HEK293T (cell line): ENCODE results near the gene ZNF746.

Experiments used
- CTCF ChIA-PET: fragments of 350-600 bp; formaldehyde crosslinking; extraction: SDS; loops from one replicate; lab custom pipeline; 2021; ENCODE audit warnings: antibody characterized with exemption, inconsistent platforms; lab: Yijun Ruan, JAX
- POLR2A ChIA-PET: fragments of 350-600 bp; formaldehyde crosslinking; extraction: SDS; loops from one replicate; lab custom pipeline; 2020; ENCODE audit warnings: antibody characterized with exemption, inconsistent platforms; lab: Yijun Ruan, JAX
- DNase-seq: peaks from one replicate; pipeline ENCODE4 v3.0.0; 2012; ENCODE audit warnings: mixed read lengths; ENCODE audit errors: extremely low spot score
- ARNT ChIP-seq: fragments of 450-650 bp; IDR thresholded peaks from 2 replicates; pipeline ENCODE4 v1.6.1; 2017; ENCODE audit warnings: mild to moderate bottlenecking
- BHLHE40 ChIP-seq: fragments of 450-650 bp; IDR thresholded peaks from 2 replicates; pipeline ENCODE4 v1.6.1; 2016; ENCODE audit warnings: mild to moderate bottlenecking, moderate library complexity, borderline replicate concordance
- CTBP1 ChIP-seq: fragments of 450-650 bp; IDR thresholded peaks from 2 replicates; pipeline ENCODE4 v1.6.1; 2016; ENCODE audit warnings: borderline replicate concordance
- ELF4 ChIP-seq: fragments of 450-650 bp; IDR thresholded peaks from 2 replicates; pipeline ENCODE4 v1.6.1; 2017; ENCODE audit warnings: antibody characterized with exemption
- FOXA1 ChIP-seq: fragments of 450-650 bp; IDR thresholded peaks from 2 replicates; pipeline ENCODE4 v1.6.1; 2016; ENCODE audit warnings: mild to moderate bottlenecking
- FOXK2 ChIP-seq: fragments of 450-650 bp; IDR thresholded peaks from 2 replicates; pipeline ENCODE4 v1.6.1; 2016; ENCODE audit warnings: mild to moderate bottlenecking
- FOXM1 ChIP-seq: fragments of 450-650 bp; IDR thresholded peaks from 2 replicates; pipeline ENCODE4 v1.6.1; 2017; ENCODE audit warnings: mild to moderate bottlenecking, borderline replicate concordance
- HDGF ChIP-seq: fragments of 450-650 bp; IDR thresholded peaks from 2 replicates; pipeline ENCODE4 v1.6.1; 2017; ENCODE audit warnings: antibody characterized with exemption, borderline replicate concordance
- L3MBTL2 ChIP-seq: fragments of 450-650 bp; conservative IDR thresholded peaks from 2 replicates; pipeline ENCODE4 v1.6.1; 2016; ENCODE audit warnings: mild to moderate bottlenecking
- LEF1 ChIP-seq: fragments of 450-650 bp; IDR thresholded peaks from 2 replicates; pipeline ENCODE4 v1.6.1; 2017; ENCODE audit warnings: mild to moderate bottlenecking, borderline replicate concordance
- NFRKB ChIP-seq: fragments of 450-650 bp; IDR thresholded peaks from 2 replicates; pipeline ENCODE4 v1.6.1; 2016; ENCODE audit warnings: mild to moderate bottlenecking, moderate library complexity
- SP1 ChIP-seq: fragments of 450-650 bp; IDR thresholded peaks from 2 replicates; pipeline ENCODE4 v1.6.1; 2017
- SUZ12 ChIP-seq: fragments of 450-650 bp; IDR thresholded peaks from 2 replicates; pipeline ENCODE4 v1.6.1; 2016; ENCODE audit warnings: mild to moderate bottlenecking
- TARDBP ChIP-seq: fragments of 450-650 bp; IDR thresholded peaks from 2 replicates; pipeline ENCODE4 v1.6.1; 2016
- ZNF384 ChIP-seq: fragments of 450-650 bp; IDR thresholded peaks from 2 replicates; pipeline ENCODE4 v1.6.1; 2016
- TF ChIP-seq, protein P1 (sequence below): fragments of 450-650 bp; IDR thresholded peaks from 2 replicates; pipeline ENCODE4 v1.6.1; 2016

ZNF746 gene

GRCh38 chr7:149500910-149501309, 3.3 kb upstream of the ZNF746 start:
- no peak for DNase-seq
- TF ChIP-seq, protein P1, sequence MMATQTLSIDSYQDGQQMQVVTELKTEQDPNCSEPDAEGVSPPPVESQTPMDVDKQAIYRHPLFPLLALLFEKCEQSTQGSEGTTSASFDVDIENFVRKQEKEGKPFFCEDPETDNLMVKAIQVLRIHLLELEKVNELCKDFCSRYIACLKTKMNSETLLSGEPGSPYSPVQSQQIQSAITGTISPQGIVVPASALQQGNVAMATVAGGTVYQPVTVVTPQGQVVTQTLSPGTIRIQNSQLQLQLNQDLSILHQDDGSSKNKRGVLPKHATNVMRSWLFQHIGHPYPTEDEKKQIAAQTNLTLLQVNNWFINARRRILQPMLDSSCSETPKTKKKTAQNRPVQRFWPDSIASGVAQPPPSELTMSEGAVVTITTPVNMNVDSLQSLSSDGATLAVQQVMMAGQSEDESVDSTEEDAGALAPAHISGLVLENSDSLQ = no peak
- TF ChIP-seq SUZ12 (no peak), TARDBP (no peak), SP1 (no peak), HDGF (no peak)
- ChIA-PET POLR2A (no interaction called here), CTCF (no interaction called here)

DNA sequence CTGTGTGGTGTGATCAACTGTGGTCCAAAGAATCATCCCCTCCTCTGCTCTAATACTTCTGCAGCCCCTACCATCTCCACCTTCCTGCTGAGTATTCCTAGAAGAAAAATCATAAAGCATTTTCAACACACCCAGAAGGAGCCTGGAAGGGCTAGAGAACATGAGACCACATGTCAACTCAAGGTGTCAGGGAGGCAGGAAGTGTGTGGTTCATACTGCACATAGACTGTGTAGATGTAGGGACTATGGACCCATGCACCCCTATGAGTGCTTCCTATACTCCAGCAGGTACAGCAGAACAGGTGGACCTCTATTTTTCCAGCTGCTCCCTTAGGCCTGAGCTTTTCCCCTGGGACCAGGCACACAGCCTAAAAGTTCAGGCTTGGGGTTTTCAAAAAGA, 2.6 kb upstream of the ZNF746 start:
- no peak for DNase-seq
- CTCF ChIA-PET = no interaction called here

DNA sequence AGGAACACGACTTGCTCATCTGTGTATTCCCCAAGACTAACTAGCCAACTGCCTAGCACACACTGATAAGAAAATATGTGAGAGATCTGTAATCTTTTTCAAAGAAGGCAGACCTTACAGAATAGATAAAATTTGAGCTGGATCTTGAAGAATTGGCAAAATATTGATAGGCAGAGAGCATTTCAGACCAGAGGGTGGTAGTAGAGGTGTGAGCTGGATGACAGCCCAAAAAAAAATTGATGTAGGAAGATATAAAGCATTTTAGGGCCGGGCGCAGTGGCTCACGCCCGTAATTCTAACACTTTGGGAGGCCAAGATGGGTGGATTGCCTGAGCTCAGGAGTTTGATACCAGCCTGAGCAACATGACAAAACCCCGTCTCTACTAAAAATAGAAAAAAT, 1.2 kb upstream of the ZNF746 start:
- ChIA-PET POLR2A (interaction anchor here (1.5 kb wide), 1 partner anchor 38 kb away, joined by 4 read pairs; the partner anchor contains the start of gene ZNF777), CTCF (no interaction called here)
- no peak for TF ChIP-seq HDGF
- TF ChIP-seq BHLHE40 = no peak
- TF ChIP-seq ZNF384 = no peak
- no peak for TF ChIP-seq SP1
- TF ChIP-seq ARNT = no peak
- TF ChIP-seq CTBP1 = no peak
- TF ChIP-seq ELF4 = no peak
- TF ChIP-seq, protein P1 = no peak
- TF ChIP-seq L3MBTL2 = no peak
- TF ChIP-seq FOXK2 = no peak
- TF ChIP-seq TARDBP = no peak
- TF ChIP-seq LEF1 = no peak
- TF ChIP-seq NFRKB = no peak
- TF ChIP-seq SUZ12 = no peak
- DNase-seq = no peak

More for the DNA sequence above, 2.6 kb upstream of the ZNF746 start:
- TF ChIP-seq SP1 (no peak), TARDBP (no peak), ARNT (no peak), FOXA1 (no peak), LEF1 (no peak), ZNF384 (no peak), L3MBTL2 (no peak), ELF4 (no peak), FOXK2 (no peak), CTBP1 (no peak), SUZ12 (no peak), NFRKB (no peak), BHLHE40 (no peak), FOXM1 (no peak), HDGF (no peak)
- TF ChIP-seq, protein P1 = no peak
- POLR2A ChIA-PET = no interaction called here

GRCh38 chr7:149496642-149497391, 792 bp downstream of the ZNF746 start:
- DNase-seq = peak; percentile 54
- CTCF ChIA-PET = interaction anchor here (1.5 kb wide), 1 partner anchor 37 kb away, joined by 3 read pairs; no protein-coding TSS in a partner anchor
- POLR2A ChIA-PET = interaction anchor here (1.1 to 2.4 kb wide), 4 partner anchors 10 to 301 kb away, joined by 3 to 14 read pairs (median 6); partner anchors contain the start of genes ZNF282 and ZNF777
- peak; percentile 40; the same call in 1 of the 2 replicates for TF ChIP-seq L3MBTL2
- TF ChIP-seq TARDBP = no peak
- no peak for TF ChIP-seq NFRKB
- TF ChIP-seq LEF1 = no peak

DNA sequence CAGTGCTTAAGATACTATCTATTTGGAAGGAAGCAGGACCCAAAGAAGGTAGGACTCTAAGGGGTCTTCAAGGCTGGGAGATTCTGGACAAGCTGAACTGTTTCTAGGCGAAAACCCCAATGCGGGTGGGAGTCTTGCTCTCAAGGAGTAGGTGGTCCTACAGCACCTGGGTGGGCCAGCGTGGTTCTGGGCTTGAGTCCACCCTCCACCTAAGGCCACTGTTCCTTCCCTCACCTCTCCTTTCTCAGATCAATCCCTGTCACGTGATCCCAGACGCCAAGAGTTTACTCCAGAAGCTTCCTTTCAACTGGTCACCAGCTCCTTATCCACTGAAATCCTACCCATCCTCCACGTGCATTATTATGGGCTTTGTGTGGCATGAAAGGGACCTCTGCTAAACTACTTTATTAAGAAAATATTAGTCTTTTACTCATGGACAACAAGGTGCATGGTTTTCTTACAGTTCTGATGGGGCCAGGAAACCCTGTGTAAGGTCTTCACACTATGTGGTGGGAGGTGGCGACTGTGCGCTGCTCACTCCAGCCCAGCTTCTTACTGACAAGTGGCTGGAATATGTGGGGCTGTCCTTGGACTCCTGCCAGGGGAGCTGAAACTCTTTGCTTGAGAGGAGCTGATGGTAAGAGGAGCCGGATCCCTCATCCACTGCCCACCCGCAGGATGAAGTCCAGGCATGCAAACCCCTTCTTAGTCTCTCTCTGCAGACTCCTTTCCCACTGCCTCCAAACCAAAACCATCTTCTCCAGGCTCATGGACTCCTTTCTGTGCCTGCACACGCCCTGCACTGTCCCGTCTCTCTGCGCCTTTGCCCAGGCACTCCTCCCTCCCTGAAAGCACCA, 1.6 kb downstream of the ZNF746 start:
- ChIA-PET CTCF (interaction anchor here (1.2 to 1.5 kb wide), 2 partner anchors 36 to 234 kb away, joined by 3 to 5 read pairs; partner anchors contain the start of gene ZNF783), POLR2A (interaction anchor here (0.9 to 2.4 kb wide), 7 partner anchors 9 to 300 kb away, joined by 3 to 14 read pairs (median 3); partner anchors contain the start of genes ZNF282, ZNF777 and ZNF783)
- no peak for DNase-seq
- no peak for TF ChIP-seq ZNF384
- no peak for TF ChIP-seq CTBP1
- no peak for TF ChIP-seq SP1
- TF ChIP-seq ARNT = no peak
- TF ChIP-seq, protein P1 = no peak
- TF ChIP-seq L3MBTL2 = no peak
- no peak for TF ChIP-seq FOXA1
- no peak for TF ChIP-seq ELF4
- no peak for TF ChIP-seq TARDBP
- TF ChIP-seq FOXK2 = no peak
- no peak for TF ChIP-seq NFRKB
- TF ChIP-seq FOXM1 = no peak
- TF ChIP-seq LEF1 = no peak
- TF ChIP-seq SUZ12 = no peak
- no peak for TF ChIP-seq HDGF
